GM21737 (cell line): ENCODE results near the gene GK.
A peak's percentile ranks its signal among the peaks of the same experiment; 100 is the strongest.
"Not testable (repeated sequence)": the region's sequence is repeated elsewhere in the genome, so short reads cannot be mapped to it uniquely, and the experiment has no call there.

Experiments
- ATAC-seq: cut with Tn5 transposase; IDR thresholded peaks from one replicate; pipeline ENCODE4 v1.9.1; 2021; ENCODE audit warnings: mild to moderate bottlenecking, moderate library complexity; ENCODE audit not compliant: unreplicated experiment

GK gene

DNA sequence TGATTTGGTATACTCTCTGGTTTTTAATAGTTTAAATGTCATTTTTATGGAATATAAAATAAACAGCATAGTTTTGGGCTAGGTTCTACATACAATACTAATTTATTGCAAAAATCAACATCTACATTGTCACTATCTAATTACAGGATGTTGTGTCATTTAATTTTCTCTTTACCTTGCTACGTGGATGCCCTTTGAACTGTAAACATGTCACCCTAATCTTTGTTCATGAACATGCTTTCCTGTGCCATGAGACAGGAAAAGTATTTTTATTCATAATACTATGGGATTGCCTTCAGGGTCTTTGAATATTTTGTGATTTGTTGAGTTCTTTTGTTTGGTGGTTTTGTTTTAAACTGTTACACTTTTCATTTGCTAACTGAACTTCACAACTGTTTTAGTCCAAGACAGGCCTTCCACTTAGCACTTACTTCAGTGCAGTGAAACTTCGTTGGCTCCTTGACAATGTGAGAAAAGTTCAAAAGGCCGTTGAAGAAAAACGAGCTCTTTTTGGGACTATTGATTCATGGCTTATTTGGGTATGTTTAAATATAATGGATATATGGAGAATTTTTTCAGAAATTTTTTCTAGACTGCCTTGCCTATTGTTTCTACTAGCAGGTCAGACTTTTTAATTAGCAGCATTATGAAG, 40.9 kb downstream of the GK start:
- ATAC-seq: no peak

DNA sequence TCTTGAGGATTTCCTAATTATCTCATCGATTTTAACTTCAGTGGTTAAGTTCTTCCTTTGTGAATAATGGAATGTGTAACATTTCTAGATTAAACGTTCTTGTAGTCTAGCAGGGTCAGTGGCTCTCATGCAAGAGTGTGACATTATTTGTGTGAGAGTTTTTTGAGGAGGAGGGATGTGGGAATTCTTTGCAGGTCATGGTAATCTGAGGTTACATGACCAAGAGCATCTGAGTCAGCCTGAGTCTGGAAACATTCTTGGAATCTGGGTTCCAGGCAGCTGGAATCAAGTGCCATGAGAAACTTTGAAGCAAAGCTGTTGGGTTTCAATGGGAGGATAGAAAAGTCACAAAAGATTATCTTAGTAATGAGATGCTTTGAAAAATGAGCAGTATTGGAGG, 49.5 kb downstream of the GK start:
- no peak for ATAC-seq

DNA sequence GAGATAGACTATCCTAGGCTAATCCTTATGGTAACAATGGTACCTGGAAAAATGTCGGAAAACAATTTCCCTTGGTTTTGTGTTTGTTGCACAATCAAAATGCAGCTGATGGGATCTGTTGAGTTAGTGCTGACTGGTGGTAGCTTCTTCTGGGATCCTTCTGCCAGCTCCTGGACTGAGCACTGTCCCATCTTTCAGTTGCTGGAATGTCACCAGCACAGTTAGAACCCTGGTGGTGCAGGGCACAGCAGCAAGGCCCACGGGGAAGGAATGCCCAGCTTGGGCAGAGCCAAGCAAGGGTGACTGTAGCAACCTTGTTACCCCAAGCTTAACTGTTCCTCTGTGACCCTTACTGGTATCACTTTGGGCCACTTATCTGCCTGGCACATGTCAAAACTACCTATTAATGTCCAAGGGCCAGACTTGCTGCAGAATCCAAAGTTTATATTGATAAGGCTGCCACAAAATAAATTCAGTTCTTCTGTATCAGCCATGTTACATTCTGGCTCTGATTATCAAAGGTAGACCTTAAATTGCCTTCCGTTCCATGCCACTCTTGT, 53.1 kb downstream of the GK start:
- no peak for ATAC-seq

DNA sequence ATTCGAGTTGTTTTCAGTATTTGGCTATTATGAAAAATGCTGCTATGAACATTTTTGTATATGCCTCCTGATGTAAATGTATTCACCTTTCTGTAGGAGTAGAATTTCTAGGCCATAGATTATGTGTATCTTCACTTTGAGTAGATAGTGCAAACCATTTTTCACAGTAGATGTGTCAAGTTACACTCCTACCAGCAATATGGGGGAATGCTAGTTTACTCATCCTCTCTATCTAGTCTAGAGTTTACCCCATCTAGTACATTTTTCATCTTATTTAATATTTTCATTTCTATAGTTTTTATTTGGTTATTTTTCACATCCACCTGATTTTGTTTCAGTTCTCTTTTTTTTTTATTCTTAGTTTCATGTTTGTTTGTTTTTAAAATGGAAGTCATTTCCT, 59.0 kb downstream of the GK start:
- no peak for ATAC-seq

DNA sequence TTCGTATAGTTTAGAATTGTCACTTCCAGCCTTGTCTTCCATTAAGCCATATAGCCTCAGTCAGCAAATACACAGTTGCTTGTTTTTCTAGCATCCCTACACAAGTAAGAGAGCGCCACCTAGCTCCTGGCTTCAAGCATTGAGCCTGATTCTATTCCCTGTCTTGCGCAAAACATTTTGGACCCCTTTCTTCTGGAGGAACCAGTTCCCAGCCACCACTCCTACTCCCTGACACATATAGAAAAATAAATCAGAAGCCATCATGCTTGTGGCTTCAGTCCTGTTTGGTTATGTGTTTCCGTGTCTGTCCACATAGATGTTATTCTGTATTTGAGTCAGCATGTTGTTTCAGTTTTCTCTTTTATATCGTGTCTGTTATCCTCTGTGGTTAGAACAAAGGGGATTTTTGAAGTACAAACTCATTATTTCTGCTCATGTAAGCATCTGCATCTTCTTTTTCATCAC, 59.9 kb downstream of the GK start:
- peak; percentile 93 for ATAC-seq

DNA sequence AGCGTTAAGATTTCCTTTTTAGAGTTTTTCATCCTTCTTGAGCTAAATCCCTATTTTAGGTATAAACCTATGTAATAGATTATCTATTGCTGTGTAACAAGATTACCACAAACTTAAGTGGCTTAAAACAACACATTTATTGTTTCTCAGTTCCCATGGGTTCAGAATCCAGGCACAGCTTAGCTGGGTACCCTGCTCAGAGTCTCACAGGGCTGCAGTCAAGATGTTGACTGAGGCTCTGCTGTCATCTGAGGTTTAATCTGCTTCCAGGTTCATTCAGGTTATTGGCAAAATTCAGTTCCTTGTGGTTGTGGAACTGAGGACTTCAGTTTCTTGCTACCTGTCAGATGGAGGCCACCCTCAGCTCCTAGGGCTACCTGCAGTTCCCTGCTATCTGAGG, 60.9 kb downstream of the GK start:
- no peak for ATAC-seq

DNA sequence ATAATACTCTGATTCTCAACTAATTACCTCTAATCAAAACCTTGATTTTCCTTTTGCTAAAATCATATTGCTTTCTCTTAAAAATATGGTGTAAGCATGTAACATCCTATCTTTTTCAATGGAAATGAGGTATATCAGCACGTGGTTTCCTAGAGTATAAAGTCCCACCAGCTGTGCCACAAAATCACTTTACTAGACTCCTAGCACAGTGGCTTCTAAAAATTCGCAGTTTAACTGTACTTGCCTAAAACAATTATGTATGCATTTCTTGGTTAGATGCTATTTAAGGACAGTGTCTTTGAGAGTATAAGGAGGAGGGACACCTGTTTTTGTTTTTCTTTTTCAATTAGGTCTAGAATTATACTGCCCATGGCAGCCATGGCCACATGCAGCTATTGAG, 62.8 kb downstream of the GK start:
- no peak for ATAC-seq

DNA sequence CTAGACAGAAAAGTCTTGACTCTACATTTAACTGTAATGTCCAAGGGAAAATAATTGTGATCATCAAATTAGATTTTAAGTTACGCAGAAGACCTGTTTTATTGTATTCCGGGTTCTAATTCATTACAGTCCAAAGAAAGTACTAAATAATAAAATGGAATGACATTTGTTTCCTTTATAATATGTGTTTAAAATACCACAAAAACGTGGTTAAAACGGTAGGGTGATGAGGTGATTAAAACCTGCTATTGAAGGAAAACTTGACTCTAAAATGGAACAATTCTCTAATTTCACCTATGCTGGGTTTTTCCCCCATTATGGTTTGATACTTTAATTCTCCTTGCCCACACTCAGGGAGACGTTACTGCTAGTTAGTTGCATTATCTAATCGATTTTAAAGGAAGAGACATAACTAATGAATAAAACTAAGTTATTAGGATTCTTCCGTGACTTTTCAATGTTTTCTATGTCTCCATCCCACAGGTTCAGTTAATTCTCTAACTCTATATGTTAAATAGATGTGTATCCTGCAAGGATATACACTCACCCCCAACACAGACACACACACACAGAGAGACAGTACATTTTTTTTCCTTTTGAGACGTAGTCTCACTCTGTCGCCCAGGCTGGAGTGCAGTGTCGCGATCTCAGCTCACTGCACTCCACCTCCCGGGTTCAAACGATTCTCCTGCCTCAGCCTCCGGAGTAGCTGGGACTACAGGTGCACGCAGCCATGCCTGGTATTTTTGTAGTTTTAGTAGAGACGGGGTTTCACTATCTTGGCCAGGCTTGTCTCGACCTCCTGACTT, 80.8 kb downstream of the GK start:
- ATAC-seq: no peak

DNA sequence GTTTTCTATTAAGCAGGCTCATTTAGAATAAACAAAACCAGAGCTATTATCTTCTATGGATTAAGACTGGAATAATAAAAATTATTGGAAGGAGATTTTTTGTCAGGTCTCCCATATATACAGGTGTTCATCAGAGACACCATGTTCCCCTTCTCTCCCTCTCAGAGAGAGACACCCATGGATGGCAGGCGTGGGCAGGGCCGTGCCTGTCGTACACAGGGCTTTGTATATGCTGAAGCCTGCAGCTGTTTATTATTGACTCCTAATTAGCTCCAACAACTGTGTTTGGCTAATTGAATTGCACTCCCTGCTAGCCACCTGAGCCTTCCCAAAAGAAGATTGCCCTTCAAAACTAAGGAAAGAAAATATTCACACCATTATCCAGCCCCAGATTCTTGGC, 81.6 kb downstream of the GK start:
- no peak for ATAC-seq

DNA sequence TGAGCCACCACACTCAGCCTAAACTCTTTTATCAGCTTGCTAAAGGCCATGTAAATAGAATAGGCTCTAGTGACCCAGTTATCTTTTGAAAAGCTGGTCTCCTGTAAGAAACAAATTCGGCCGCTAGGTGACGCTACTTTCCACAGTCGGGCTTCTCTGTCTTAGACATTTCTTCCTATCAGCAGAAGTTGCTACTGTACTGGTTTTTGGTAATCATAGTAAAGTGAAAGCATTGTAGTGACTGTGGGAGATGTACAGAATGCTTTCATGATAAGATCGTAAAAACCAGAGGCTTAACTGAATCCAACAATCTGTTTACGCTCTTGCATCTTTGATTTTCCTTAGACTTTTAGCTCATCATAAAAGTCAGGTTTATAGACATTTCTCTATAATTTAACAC, 82.6 kb downstream of the GK start:
- peak; percentile 89 for ATAC-seq

DNA sequence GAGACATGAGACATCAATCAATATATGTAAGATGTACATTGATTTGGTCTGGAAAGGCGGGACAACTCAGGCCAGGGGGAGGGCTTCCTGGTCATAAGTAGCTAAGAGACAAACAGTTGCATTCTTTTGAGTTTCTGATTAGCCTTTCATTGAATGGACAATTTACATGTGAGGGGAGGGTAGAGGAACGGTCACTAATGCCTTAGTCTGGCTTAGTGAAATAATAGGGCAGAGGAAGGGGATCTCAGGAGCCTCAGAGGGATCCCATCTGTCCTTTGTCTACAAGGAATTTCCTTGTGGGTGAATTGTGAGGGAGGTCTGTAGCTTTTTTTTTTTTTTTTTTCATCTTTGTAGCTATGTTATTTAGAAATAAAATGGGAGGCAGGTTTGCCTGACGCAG, 88.3 kb downstream of the GK start:
- ATAC-seq: no peak

DNA sequence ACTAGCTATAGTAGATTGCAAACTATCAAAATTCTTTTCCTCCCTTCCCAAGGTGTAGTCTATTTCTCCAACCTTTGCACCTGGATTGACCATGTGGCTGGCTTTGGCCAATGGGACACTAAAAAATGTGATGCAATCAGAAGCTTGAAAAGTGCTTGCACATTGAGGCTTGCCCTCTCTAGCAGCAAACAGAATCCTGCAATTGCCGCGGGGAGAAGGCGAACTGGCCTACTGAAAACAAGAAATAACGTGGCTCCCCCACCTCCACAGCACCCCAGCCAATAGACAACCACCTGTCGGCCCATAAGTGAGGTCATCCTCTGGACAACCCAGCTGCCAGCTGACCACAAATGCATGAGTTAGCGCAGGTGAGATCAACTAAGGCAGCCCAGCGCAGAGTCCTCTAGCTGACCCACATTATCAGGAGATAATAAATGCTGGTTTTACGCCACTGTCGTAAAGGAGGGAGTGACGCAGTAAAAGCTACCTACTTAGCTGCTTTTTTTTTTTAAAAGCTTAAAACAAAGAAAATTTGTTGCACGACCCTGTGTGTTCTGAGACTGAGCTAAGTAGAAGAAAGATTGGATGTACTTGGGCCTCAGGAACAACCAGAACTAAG, 95.2 kb downstream of the GK start:
- no peak for ATAC-seq

DNA sequence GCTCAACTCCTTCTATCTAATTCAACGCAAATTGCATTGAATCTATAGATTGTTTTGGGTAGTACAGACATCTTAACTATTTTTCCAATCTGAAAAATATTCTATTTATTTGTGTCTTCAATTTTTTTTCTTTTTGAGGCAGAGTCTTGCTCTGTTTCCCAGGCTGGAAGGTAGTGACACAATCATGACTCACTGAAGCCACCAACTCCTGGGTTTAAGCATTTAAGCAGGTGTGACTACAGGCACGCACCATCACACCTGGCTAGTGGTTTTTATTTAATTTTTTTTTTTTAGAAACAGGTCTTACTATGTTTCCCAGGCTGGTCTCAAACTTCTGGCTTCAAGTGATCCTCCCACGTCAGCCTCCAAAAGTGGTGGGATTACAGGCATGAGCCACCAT, 98.3 kb downstream of the GK start:
- no peak for ATAC-seq

DNA sequence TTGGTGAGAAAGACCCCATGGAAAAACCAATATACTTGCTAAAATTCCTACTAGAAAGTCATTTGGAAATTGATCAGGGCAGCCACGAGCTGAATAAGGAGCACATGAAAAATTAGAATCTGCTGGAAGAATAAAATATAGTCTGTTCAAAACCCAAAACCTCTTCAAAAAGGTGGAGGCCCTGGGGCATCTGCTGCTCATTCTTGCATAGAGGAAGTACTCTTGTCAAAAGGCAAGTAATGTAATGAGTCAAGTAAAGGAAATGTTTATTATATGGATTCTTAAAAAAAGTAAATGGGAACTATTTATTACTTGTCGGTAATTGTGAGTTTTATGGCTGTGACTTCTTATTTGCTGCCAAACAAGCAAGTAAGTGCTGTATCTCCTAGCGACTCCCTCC, 109.5 kb downstream of the GK start:
- no peak for ATAC-seq

DNA sequence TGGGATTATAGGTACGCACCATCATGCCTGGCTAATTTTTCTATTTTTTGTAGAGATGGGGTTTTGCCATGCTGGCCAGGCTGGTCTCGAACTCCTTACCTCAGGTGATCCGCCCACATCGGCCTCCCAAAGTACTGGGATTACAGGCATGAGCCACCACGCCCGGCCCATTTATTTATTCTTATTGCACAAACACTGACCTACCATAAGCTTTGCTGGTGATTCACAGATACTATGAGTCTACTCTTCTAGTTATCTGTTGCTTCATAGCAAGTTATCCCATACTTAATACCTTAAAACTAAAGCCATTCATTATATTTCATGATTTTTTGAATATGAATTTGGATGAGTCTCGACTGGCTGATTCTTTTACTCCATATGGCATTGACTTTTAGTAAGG, 120.5 kb downstream of the GK start:
- not testable (repeated sequence) for ATAC-seq

DNA sequence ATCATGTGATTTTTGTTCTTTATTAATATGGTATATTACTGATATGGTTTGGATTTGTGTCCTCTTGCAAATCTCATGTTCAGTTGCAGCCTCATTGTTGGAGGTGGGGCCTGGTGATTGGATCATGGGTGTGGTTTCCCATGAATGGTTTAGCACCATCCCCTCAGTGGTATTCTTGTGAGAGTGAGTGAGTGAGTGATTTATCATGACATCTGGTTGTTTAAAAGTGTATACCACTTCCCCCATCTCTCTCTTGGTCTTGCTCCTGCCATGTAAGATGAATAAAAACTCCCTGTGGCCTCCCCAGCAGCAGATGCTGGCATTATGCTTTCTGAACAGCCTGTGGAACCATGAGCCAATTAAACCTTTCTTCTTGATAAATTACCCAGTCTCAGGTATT, 124.4 kb downstream of the GK start:
- no peak for ATAC-seq

DNA sequence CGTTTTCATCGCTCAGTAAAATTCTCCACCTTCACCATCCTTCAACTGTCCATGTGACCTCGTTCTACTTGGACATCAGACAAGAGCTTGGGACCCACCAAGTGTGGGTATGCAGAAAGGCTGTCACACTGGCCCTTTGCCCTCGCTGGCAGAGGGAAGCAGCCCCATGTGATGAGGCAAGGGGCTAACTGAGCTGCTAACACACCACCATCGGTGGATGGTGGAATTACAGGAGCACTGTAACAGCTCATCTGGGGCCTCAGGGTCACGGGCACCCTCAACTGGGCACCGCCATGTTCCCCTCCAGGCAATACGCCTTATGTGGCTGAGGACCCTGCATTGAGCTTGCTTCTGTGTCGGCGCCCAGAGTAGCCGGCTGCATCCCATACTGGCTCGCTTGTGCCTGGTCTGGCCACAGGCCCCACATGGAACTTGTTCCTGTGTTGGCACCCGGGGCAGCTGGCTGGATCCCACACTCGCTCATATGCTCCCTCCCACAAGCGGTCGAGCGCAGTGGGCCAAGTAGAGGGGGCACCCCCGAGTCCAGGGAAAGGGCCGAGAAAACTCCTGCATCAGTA, 126.3 kb downstream of the GK start:
- no peak for ATAC-seq
